K562 (cell line): Measurements from ENCODE around the gene NOP14. TPM values are rescaled to one million over a fixed set of nuclear protein-coding genes. Genes with fewer than 3 reads are reported as not detected.

Experiments
- BRCA1 ChIP-seq, 2 experiments: fragments of 450-650 bp in 1 of 2; sonication (generic) in 1 of 2; formaldehyde crosslinking in 1 of 2; IDR thresholded peaks; 2 replicates each; pipeline versions ENCODE4 v1.5.0 to v1.6.1; 2017 to 2020; ENCODE audit warnings: mild to moderate bottlenecking in 1 of 2, missing genetic modification reagents in 1 of 2
- CTCF ChIP-seq, 3 experiments: IDR thresholded peaks in 2 of 3; conservative IDR thresholded peaks in 1 of 3; 2 replicates each; pipeline ENCODE4 v1.5.1; 2011 to 2012; ENCODE audit warnings: low read length in 3 of 3, mild to moderate bottlenecking in 3 of 3, control low read depth in 2 of 3, improper control_type of control experiment in 1 of 3, inconsistent platforms in 1 of 3, low read depth in 1 of 3, mixed read lengths in 1 of 3, moderate library complexity in 1 of 3; ENCODE audit not compliant: insufficient read depth in 2 of 3
- GTF2A2 ChIP-seq: IDR thresholded peaks from 2 replicates; pipeline ENCODE4 v1.6.1; 2016; ENCODE audit warnings: mild to moderate bottlenecking, missing genetic modification characterization, missing compliant biosample characterization
- L3MBTL2 ChIP-seq: fragments of 450-650 bp; IDR thresholded peaks from 2 replicates; pipeline ENCODE4 v1.6.1; 2016; ENCODE audit warnings: mild to moderate bottlenecking, moderate library complexity
- PHB ChIP-seq: fragments of 250-450 bp; sonication (Bioruptor Pico); IDR thresholded peaks from 2 replicates; pipeline ENCODE4 v1.5.0; 2021
- POLR2G ChIP-seq: fragments of 200-400 bp; formaldehyde crosslinking; IDR thresholded peaks from 2 replicates; pipeline ENCODE4 v1.6.1; 2017; ENCODE audit warnings: low read depth, mild to moderate bottlenecking, antibody characterized with exemption, low read length, moderate library complexity
- RBM14 ChIP-seq: fragments of 200-400 bp; formaldehyde crosslinking; IDR thresholded peaks from 2 replicates; pipeline ENCODE4 v1.6.1; 2018; ENCODE audit warnings: low read depth, mild to moderate bottlenecking, low read length, moderate library complexity, borderline replicate concordance; ENCODE audit not compliant: insufficient read depth
- ZBTB2 ChIP-seq: fragments of 450-650 bp; IDR thresholded peaks from 2 replicates; pipeline ENCODE4 v1.6.1; 2016; ENCODE audit warnings: antibody characterized with exemption
- ZNF282 ChIP-seq: sonication (generic); formaldehyde crosslinking; IDR thresholded peaks from 2 replicates; pipeline ENCODE4 v1.8.1; 2023; ENCODE audit warnings: missing genetic modification reagents
- ZNF407 ChIP-seq: fragments of 450-650 bp; IDR thresholded peaks from 2 replicates; pipeline ENCODE4 v1.6.1; 2016; ENCODE audit warnings: low read depth
- ZNF512 ChIP-seq: IDR thresholded peaks from 2 replicates; pipeline ENCODE4 v1.6.1; 2016; ENCODE audit warnings: missing genetic modification characterization, missing compliant biosample characterization
- polyA plus RNA-seq, 8 experiments: library from polyadenylated mRNA; depleted of rRNA in 4 of 8; stranded (reverse) in 5 of 8; unstranded in 3 of 8; fragments of >200 nt; fragmentation: Nextera tagmentation in 2 of 8; fragmentation: Illumina TruSeq in 1 of 8; extraction: Ambion mirVana in 2 of 8; extraction: Trizol in 1 of 8; gene quantifications; 2 replicates each; pipeline versions ENCODE4 v1.2.1 to v1.2.3, GENCODE V29; 2011 to 2014; ENCODE audit warnings: inconsistent platforms in 1 of 8, missing spikeins in 1 of 8
- total RNA-seq, 7 experiments: library from RNA; depleted of rRNA in 6 of 7; stranded (reverse); fragments of >200 nt in 6 of 7; fragmentation: Illumina TruSeq in 2 of 7; extraction: Trizol in 2 of 7; gene quantifications; 2 replicates each; pipeline versions ENCODE4 v1.2.1 to v1.2.3, GENCODE V29; 2011 to 2021; ENCODE audit warnings: low replicate concordance in 1 of 7

Gene NOP14
- total and polyA plus RNA-seq, 9 of the 15 experiments (the other 6 are each of a cell fraction or from before 2014, with no cell fraction given): 12.7 to 76.0 (median 50.9) TPM

GRCh38 chr4:2934813-2935761, 28.1 kb downstream of the NOP14 start (continued):
- TF ChIP-seq ZNF512 (tag) (no peak), POLR2G (peak; percentile 90), L3MBTL2 (peak; percentile 38; the same call in 1 of the 2 replicates), ZNF407 (no peak), PHB (CRISPR knock-in tag) (no peak), ZBTB2 (no peak), BRCA1 (IDR thresholded peaks at IDR 0.05) (no peak), BRCA1 (CRISPR knock-in tag; IDR thresholded peaks at IDR 0.05) (no peak), ZNF282 (CRISPR knock-in tag) (no peak), RBM14 (no peak), GTF2A2 (tag) (no peak), CTCF (IDR thresholded peaks at IDR 0.05 in 2 of 3, conservative IDR thresholded peaks at IDR 0.05 in 1 of 3; ENCODE audit: insufficient read depth in 2 of 3, low read depth in 1 of 3, low read length in 3 of 3) (peak in 1 of 3 experiments; percentile 1; a peak in 1 of 6 replicates)
